A673 (cell line): ENCODE measurements around the gene ADAD2. TPM values are rescaled to one million over a fixed set of nuclear protein-coding genes. Genes with fewer than 3 reads are reported as not detected.

Experiments
- BruUV-seq: library from RNA; stranded (reverse); fragments of 400-500 nt; replicated peaks from 2 replicates; lab custom pipeline; 2021; lab: Mats Ljungman, UMichigan
- CTCF ChIA-PET: fragments of 300-600 bp; sonication (Branson Sonifier 250); formaldehyde crosslinking; loops from one replicate; lab custom pipeline; 2022; ENCODE audit warnings: antibody characterized with exemption; lab: Charles Lee
- POLR2A ChIA-PET: fragments of 300-600 bp; sonication (Branson Sonifier 250); formaldehyde crosslinking; loops from one replicate; lab custom pipeline; 2022; ENCODE audit warnings: antibody characterized with exemption; ENCODE audit not compliant: low non-redundant PET; lab: Charles Lee
- DNase-seq: peaks from one replicate; pipeline ENCODE4 v3.0.0-alpha.2; 2015; ENCODE audit warnings: low spot score
- H3K27ac ChIP-seq: fragments of 200-600 bp; sonication (generic); 2 replicates; pipeline ENCODE4 v1.5.1; 2016; ENCODE audit warnings: mixed run types, low read depth, mild to moderate bottlenecking, mixed read lengths, antibody characterized with exemption, low read length; ENCODE audit not compliant: poor library complexity, severe bottlenecking
- H3K27me3 ChIP-seq: fragments of 200-600 bp; sonication (generic); replicated peaks from 2 replicates; pipeline ENCODE4 v1.6.1; 2017; ENCODE audit warnings: mixed run types, low read depth, mild to moderate bottlenecking, mixed read lengths, antibody characterized with exemption, low read length; ENCODE audit not compliant: insufficient read depth, poor library complexity
- H3K36me3 ChIP-seq: fragments of 200-600 bp; sonication (generic); 2 replicates; pipeline ENCODE4 v1.6.1; 2016; ENCODE audit warnings: mixed run types, mild to moderate bottlenecking, mixed read lengths, antibody characterized with exemption, low read length; ENCODE audit not compliant: insufficient read depth, poor library complexity, severe bottlenecking
- H3K4me1 ChIP-seq: fragments of 200-600 bp; sonication (generic); 2 replicates; pipeline ENCODE4 v1.6.1; 2017; ENCODE audit warnings: mixed run types, mild to moderate bottlenecking, mixed read lengths, antibody characterized with exemption, low read length; ENCODE audit not compliant: insufficient read depth, poor library complexity, severe bottlenecking
- H3K4me3 ChIP-seq: fragments of 200-600 bp; sonication (generic); 2 replicates; pipeline ENCODE4 v1.5.1; 2016; ENCODE audit warnings: low read depth, mixed run types, mild to moderate bottlenecking, mixed read lengths, low read length; ENCODE audit not compliant: poor library complexity, severe bottlenecking
- H3K9me3 ChIP-seq: fragments of 200-600 bp; sonication (generic); 2 replicates; pipeline ENCODE4 v1.6.1; 2016; ENCODE audit warnings: mixed run types, low read depth, mild to moderate bottlenecking, mixed read lengths, antibody characterized with exemption, low read length; ENCODE audit not compliant: poor library complexity, severe bottlenecking
- CTCF ChIP-seq: fragments of 300-800, 200-600 bp; sonication (generic); conservative IDR thresholded peaks from 2 replicates; pipeline ENCODE4 v1.5.1; 2017; ENCODE audit warnings: low read depth, mild to moderate bottlenecking, antibody characterized with exemption, low read length, moderate library complexity, mixed read lengths
- EZH2 ChIP-seq: fragments of 200-600 bp; sonication (generic); IDR thresholded peaks from 2 replicates; pipeline ENCODE4 v1.6.1; 2017; ENCODE audit warnings: borderline replicate concordance, low read depth, mild to moderate bottlenecking, mixed read lengths, antibody characterized with exemption, low read length; ENCODE audit not compliant: poor library complexity, severe bottlenecking
- intact Hi-C: fragments of 100-400 bp; cut with micrococcal nuclease; formaldehyde crosslinking; loops from one replicate; pipeline ENCODE4 v1.10.0; 2022; ENCODE audit not compliant: unreplicated experiment
- total RNA-seq: library from RNA; stranded (reverse); gene quantifications from 2 replicates; pipeline ENCODE4 v1.2.3, GENCODE V29; 2021

ADAD2 gene
- total RNA-seq, 1 experiment from 2014 or later = not detected

- Histone ChIP-seq H3K27me3 (no peaks in the 10 kb centered on the region), H3K4me3 (no peak overlapping the region), H3K27ac (no peak overlapping the region), H3K9me3 (no peaks in the 10 kb centered on the region), H3K4me1 (no peaks in the 10 kb centered on the region), H3K36me3 (peaks cover 13% of the 10 kb centered on the region)
- CTCF ChIA-PET = interaction anchor here (1.9 kb wide), 1 partner anchor 9 kb away, joined by 8 read pairs; the partner anchor contains the start of gene TAF1C
- POLR2A ChIA-PET = no interaction called here
- BruUV-seq = TSS peak; percentile 14
- DNase-seq = no peak
- intact Hi-C loops = loop anchor here (5.0 kb wide), 1 partner anchor 91 kb away; no protein-coding TSS in a partner anchor
- TF ChIP-seq CTCF (no peak), EZH2 (no peak)
Observed at GRCh38 chr16:84178146-84178765, 12.7 kb upstream of the ADAD2 start.

- POLR2A ChIA-PET = no interaction called here
Observed at GRCh38 chr16:84178892-84179611, 11.9 kb upstream of the ADAD2 start.

More at GRCh38 chr16:84178892-84179611, 11.9 kb upstream of the ADAD2 start:
- DNase-seq = no peak
- H3K4me3 ChIP-seq = no peak overlapping the region
- no peaks in the 10 kb centered on the region for H3K4me1 ChIP-seq
- TF ChIP-seq EZH2 (no peak), CTCF (no peak)
- CTCF ChIA-PET = no interaction called here
- H3K9me3 ChIP-seq = no peaks in the 10 kb centered on the region
- peaks cover 14% of the 10 kb centered on the region for H3K36me3 ChIP-seq
- H3K27ac ChIP-seq = no peak overlapping the region
- BruUV-seq = no TSS peak
- intact Hi-C loops = loop anchor here (5.0 kb wide), 1 partner anchor 92 kb away; no protein-coding TSS in a partner anchor
- H3K27me3 ChIP-seq = no peaks in the 10 kb centered on the region
